ENCODE results near the gene CLEC3B.

The CLEC3B gene

DNA sequence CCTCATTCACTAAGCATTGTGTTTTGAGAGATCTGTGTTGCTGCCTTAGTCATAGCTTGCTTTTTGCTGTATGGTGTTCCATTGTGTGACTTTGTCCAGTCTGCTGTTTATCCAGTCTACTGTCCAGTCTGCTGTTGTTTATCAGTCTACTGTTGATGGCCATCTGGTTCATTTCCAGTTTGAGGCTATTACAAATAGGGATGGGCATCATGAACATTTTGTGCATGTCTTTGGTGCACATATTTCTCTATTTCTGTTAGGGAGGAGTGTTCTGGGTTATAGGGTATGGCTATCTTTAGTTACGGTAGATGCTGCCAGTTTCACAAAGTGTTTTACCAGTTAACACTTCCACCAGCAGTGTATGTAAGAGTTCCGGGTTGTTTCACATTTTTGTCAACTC, 22.2 kb upstream of the CLEC3B start:
- DNase-seq (ENCODE audit: low read depth), result no peak

DNA sequence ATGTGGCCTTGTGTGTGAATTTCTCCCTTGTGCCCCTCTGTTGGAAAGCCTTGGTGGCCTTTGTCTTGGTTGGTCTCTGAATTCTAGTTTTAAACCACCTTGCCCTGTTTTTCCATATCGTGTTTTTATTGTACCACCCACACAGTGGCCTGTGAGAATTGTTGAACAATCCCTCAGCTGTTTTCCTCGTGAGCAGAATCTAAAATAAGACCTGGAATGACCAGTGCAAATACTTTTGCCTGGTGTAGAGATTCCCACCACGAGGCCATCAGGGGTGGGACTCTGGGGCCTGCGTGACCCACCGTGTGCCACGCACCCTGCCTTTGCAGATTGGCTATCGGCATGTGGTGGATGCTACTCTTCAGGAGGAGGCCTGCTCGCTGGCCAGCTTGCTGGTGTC, 19.0 kb upstream of the CLEC3B start:
- DNase-seq (ENCODE audit: low read depth), result no peak

DNA sequence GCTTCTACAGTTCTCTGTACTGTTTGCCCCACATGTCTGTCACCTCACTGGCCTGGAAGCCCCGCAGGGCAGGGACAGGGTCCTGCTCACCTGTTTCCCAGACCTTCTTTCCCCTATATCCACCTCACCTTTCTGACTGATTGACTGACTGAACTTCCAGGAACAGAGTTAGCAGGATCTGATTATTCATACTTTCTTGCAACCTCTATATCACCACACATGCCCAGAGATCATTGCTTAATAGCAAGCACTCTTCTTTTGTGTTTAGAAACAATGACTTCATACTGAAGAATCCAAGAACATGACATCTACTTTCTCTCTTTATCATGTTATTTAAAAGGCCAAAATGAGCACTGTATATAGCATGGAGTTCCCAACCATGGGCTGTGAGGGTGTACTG, 18.0 kb upstream of the CLEC3B start:
- DNase-seq (ENCODE audit: low read depth), result no peak

DNA sequence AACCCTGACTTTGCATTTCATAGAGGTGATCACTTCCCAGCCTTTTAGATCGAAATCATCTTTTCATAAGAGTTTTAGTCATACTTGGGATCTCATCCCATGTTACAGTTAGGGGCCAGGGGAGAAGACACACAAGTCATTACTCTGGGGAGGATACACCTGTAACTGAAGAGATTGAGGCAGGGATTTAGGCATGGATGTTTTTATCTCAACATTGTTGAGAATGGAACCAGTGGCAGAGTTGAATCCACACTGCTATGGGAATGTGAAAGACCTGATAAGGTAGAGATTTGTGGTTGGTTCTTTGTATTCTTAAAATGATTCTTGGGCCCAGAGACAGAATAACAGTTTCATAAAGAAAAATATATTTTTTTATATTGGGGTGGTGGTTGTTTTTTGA, 16.2 kb upstream of the CLEC3B start:
- DNase-seq (ENCODE audit: low read depth), result no peak

DNA sequence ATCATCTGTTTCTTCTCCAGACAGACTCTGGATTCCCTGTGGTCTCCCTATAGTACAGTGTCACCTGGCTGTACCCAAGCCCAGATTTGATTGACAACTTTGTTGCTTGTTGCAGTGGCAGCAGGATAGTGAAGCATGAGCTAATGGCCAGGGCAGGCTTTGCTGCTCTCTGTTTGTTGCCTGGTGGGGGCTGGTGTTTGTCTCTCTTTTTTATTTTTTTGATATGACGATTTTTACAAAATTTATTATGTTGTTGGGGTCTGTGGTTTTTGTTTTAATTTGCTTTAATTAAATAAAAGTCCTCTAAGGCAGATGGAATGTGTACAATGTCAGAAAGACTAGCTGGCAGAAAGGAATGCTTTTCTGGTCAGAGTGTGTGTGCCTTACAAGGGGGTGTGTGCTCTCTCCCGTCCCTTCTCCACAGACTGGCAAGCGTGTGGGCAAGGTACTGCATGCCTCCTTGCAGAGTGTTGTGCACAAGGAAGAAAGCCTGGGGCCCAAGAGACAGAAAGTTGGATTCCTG, 15.2 kb upstream of the CLEC3B start:
- no peak for DNase-seq (ENCODE audit: low read depth)

DNA sequence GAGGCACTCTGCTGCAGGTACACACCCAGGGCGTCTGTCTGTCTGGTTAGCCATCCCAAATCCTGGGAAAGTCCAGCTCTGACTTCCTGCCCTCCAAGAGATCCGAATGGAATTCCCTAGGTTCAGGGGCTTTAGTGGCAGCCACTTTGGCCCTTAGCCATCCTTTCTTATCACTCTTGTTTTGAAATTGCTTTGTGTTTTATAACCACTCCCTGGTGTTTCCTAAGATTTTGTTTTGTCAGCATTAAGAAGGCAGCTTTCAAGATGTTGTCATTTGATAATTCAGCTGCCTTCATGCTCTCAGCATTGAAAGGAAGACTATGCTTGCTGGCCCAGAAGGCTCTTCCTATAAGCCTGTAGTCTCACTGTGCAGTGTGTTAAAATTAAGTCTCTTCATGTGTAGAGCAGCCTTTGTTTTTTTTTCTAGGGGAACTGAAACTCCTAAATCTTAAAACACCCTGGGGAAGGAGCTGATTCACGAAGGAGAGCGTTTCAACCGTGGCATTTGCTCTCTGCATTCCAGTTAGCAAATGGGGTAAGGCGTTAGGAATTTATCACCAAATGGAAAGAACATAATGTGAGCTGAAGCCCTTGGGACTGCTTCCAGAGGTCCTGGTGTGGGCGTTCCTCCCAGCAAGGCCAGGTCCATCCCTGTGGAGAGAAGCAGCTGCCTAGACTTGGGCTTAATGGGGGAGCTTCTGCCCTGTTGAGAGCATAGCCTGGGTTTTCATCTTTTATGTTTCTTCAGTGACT, 14.2 kb upstream of the CLEC3B start:
- DNase-seq (ENCODE audit: low read depth), result no peak

DNA sequence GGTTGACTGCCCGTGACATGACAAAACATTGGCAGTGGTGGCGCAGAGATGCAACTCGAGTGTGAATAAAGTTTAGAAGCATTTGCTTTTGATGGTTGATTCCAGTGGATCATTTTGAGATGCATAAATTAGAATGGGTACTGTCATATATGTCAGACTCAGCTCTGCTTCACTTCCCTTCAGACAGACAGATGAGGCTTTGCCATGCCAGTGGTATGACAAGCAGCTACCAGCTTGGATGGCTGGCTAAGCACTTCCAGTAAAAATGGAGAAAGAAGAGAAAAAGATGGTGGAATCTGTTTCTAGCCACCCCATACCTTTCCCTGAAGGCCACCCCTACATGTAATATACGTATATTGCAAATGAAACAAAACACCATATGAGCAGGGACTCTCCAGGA, 13.5 kb upstream of the CLEC3B start:
- DNase-seq (ENCODE audit: low read depth), result no peak

DNA sequence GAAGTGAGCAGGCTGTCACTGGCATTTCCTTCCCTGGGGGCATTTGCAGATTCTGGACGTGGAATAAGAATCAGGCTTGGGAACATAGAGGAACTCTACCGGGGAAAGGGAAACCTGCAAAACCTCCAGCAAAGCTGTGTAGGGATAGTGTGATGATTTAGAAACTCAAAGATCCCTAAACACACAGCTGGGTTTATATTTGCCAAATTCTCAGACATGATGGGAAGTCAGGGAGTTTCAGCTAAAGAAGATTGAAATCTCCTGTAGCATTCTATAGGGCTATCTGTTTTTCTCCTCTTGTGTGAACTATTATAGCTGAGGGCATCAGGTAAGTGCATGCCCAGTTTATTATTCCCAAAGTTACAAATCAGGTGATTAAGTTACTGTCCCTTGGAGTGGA, 9.2 kb upstream of the CLEC3B start:
- no peak for DNase-seq (ENCODE audit: low read depth)

DNA sequence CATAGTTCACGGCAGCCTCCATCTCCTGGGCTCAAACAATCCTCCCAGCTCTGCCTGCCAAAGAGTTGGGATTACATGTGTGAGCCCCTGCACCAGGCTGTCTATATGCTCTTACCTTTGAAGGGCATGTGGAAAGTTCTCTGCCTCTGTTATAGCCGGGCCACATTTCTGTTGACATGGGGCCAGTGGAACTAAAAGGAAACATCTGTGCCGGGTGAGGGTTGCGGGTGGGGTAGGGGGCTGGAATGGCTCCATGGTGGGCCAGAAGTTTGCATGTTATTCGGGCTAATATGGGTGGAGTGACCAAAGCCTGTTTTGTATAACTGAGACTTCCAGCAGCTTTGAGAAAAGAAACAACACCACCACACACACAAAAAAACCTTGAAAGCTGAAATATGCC, 8.3 kb upstream of the CLEC3B start:
- no peak for DNase-seq (ENCODE audit: low read depth)

DNA sequence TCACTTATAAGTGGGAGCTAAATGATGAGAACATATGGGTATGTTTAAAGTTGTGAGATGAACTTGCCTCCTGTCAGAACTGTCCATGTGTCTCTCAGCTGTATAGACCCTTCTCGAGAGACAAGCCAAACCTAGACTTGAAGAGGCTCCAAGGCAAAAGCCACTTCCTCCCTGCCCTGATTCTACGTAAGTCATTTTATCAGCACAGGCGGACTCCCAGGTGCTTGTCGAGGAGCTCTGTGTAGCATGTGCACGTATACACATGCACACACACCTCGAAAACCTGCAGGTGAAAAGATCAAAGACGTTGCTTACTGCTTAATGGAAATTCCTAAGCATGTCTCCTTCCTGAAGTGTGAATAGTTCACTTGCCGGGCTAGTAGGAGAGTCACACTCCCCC, 5.6 kb upstream of the CLEC3B start:
- DNase-seq (ENCODE audit: low read depth), result no peak

DNA sequence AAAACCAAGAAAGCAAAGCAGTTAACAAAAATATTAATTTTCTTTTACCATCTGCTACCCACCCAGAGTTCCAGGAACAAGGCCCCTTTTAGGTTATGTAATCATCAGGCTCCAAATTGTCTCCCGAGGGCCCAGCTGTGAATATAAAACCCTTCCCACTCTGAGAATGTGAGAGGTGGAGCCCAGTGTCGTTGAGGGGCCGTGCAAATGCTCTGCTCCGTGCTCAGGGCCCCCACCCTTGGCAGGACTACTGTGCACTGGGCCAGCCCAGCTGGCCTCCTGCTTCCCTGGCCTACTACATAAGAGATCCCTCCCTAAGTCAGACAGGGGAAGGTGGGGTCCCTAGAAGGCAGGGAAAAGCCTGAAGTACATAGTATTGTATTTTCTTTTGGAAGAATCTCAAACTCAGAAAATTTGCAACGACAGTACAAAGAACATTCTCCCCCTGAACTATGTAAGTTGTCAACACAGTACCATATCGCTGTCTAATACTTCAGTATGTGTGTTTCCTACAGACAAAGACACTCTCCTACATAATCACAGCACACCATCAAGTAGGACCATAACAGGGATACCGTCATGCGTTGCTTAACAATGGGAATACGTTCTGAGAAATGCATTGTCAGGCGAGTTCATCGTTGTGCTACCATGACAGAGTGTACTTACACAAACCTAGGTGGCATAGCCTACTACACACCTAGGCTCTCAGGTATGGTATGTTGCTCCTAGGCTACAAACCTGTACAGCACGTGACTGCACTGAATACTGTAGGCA, 4.4 kb upstream of the CLEC3B start:
- no peak for DNase-seq (ENCODE audit: low read depth)

DNA sequence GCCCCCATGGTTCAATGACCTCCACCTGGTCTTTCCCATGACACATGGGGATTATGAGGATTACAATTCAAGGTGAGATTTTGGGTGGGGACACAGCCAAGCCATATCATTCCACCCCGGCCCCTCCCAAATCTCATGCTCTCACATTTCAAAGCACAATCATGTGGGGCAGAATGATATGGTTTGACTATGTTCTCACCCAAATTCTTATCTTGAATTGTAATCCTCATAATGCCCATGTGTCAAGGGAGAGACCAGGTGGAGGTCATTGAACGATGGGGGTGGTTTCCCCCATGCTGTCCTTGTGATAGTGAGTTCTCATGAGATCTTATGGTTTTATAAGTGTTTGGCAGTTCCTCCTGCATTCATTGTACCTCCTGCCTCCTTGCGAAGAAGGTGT, 2.4 kb upstream of the CLEC3B start:
- no peak for DNase-seq (ENCODE audit: low read depth)

DNA sequence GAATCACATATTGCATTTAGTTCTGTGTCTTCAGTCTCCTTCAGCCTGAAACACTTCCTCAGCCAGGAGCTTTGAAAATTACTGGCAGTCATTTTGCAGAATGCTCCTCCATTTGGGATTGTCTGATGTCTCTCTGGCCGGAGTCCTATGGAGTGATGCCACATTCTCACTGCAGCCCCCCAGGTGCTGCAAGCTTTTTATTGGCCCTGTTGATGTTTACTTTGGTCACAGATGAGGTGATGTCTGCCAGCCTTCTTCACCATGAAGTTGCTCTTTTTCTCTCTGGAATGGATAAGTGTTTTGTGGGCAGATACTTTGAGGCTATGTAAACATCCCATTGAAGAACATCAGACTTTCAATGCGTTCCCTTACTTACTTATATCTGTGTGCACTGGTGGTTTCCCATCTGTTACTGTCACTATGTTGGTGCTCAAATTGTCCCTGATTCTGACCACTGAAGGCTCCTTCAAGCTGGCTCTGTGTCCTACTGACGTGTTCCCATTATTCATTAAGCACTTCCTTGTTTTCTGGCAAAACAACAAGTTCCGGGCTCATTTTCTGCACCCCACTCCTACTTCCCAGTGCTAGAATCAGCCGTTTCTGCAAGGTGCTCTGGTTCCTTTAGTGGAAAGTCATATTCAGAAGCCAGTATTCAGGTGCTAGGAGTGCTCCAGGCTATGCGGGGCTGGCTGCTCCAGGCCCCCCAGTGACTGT, 1.4 kb upstream of the CLEC3B start:
- DNase-seq (ENCODE audit: low read depth), result no peak

DNA sequence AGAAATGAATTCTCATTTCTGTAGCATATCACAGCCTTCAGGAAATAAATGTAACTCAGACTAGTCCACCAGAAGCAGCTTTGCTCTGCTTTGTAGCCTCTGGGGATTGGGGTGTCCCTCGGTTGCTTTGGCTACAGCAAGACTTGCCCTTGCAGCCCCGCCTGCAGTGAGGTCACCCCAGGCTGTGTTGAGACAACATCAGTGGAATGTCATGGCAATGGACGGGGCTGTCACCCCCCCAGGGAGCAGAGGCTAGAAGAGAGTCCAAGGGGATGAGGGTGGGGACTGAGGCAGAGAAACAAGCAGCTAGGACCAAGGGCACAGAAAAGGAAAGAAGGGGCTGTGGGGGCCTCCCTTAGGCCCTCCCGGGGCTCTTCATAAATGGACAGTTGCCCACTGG, 854 bp downstream of the CLEC3B start:
- DNase-seq (ENCODE audit: low read depth), result no peak

DNA sequence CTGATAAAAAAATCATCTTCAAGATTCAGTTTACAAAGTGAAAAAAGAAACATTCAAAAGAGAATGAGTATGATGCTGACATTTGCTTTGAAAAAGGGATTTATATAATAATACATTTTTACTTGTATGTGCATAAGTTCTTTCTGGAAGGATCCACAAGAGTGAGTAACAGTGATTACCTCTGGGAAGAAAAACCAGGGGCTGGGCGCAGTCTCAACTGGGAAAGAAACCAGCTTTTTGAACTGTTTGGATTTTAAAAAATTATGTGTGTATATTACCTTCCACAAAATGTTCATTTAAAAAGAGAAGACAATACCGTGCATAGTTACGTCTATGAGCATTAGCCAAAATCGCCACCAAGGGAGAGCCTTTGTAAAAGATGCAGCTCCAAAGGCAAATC, 1.3 kb downstream of the CLEC3B start:
- no peak for DNase-seq (ENCODE audit: low read depth)

DNA sequence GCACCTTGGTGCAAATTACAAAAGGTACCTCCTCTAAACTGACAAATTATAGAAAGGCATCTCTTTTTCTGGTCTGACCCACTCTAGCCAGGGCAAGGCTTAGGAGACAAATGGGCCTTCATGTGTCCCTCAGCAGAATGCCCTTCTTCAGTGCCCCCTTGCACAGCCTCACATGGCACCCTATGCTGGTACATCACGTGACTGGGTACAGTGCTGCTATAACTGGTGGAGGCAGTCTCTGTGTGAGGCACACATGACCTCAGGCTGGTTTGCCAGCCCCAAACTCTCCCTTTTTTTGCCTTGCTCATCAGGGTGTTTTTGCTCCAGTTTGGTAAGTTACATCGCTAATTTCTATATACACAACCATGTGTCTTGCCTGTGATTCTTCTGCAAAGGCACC, 3.1 kb downstream of the CLEC3B start:
- DNase-seq (ENCODE audit: low read depth), result no peak

DNA sequence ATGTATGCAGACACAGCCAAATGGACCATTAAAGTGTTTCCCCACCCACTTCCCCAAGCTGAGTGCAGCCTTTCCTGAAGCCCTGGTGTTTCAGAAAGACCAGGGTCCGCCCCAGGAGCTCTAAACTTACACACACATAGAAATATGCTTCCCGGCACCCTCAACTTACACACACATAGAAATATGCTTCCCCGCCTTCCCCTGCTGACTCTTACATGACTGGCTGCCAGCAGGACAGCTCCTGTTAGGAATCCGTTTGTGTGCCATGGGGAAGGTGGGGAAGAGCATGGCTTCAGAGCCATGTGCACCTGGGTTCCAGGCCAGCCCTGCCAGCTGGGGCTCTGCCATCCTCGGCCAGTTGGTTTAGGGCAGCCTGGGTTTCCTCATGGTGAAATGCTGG, 3.6 kb downstream of the CLEC3B start:
- DNase-seq (ENCODE audit: low read depth), result no peak

DNA sequence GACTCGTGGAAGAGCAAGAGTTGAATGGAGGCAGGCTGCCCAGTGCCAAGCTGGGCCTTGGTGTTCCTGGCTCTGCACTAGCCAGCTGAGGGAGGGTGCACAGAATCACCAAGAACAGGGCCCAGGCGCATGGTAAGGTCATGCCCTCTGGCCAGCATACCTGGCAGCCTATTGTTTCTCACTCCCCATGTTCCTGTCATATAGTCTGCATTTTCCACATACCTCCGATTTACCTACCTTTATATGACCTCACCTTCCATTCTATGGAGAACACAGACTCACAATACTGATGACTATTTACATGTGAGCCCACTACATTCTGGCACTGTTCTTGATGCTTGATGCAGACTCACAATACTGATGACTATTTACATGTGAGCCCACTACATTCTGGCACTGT, 5.4 kb downstream of the CLEC3B start:
- no peak for DNase-seq (ENCODE audit: low read depth)

DNA sequence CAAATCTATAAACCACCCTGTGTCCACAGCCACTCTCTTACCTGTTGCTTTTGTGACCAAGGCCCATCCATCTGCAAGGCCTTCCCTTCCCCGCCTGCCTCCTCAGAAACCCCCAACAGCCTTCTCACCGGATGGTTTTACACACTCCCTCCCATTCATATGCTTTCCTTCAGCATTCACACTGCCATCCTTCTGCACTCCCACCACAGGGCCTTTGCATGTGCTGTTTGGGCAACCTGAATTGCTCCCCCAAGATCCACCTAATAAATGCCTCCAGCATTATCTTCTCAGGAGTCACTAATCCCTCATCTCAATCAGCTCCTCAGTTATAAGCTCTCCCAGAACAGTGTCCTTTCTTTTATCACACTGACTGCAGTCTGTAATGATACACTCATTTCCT, 6.0 kb downstream of the CLEC3B start:
- no peak for DNase-seq (ENCODE audit: low read depth)

DNA sequence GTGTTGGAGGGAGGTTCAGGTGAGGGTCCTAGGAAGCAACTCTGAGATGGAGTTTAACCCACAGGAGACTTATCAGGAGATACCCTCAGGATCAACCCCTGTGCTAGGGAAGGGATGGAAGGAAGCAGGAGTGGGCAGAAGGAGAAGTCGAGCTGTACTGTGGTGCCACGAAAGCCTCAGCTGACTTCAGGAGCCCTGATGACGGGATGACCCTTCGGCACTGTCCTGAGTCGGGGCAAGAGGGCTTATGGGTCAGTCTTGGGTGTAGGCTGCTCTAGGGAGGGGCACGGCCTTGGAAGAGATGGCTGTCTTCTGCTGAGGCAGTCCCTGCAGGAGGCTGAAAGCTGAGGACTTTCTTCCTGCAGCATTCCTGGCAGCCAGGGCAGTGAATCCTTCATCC, 7.7 kb downstream of the CLEC3B start:
- no peak for DNase-seq (ENCODE audit: low read depth)

DNA sequence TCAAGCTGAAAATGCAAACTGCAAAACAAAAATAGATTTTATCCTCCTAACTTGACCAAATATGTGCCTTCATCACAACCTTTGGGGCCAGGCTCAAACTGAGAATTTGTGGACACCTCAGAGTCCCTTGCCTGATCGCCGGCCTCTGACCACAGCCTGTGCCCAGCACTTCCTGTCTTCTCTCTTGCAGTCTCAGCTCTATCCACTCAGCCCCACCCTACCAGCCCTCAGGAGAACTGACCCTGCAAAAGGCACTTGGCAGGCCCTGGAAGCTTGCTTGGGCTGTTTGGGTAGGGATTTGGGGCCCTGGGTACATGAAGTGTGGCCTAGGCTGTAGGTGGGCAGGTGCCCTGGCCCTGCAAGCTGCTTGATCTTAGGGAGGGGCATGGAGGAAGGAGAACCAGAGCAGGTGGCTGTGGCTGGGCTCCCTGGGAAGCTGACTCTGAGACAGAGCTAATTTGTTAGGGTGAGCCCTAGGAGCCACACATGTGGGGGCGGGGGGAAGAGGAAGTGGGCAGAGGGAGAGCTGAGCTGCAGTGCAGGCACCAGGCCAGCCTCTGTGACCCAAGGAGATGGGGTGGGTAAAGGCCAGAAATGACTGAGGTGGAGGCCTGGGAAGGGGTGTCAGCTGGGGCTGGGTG, 8.6 kb downstream of the CLEC3B start:
- DNase-seq (ENCODE audit: low read depth), result no peak
